Measurements from ENCODE around the gene VAPB. TPM values are rescaled to one million over a fixed set of nuclear protein-coding genes. Genes with fewer than 3 reads are reported as not detected.

The VAPB gene
- total RNA-seq, 1 experiment from 2014 or later = 16.0 TPM

- DNase-seq (ENCODE audit: low read depth) = no peak
These were observed 46.2 kb downstream of the VAPB start for GRCh38 chr20:58435237-58435636.

- DNase-seq (ENCODE audit: low read depth) = no peak
These were observed 48.0 kb downstream of the VAPB start for GRCh38 chr20:58436868-58437645.

- no peak for DNase-seq (ENCODE audit: low read depth)
These were observed 50.2 kb downstream of the VAPB start for GRCh38 chr20:58438970-58439808.

- DNase-seq (ENCODE audit: low read depth) = no peak
These were observed 51.2 kb downstream of the VAPB start for GRCh38 chr20:58440021-58440767.

- no peak for DNase-seq (ENCODE audit: low read depth)
These were observed 52.7 kb downstream of the VAPB start for GRCh38 chr20:58441723-58442122.

GRCh38 chr20:58444746-58445255 lies 55.8 kb downstream of the VAPB start:
- no peak for DNase-seq (ENCODE audit: low read depth)

GRCh38 chr20:58446264-58446959 lies 57.4 kb downstream of the VAPB start:
- DNase-seq (ENCODE audit: low read depth) = no peak

GRCh38 chr20:58446960-58447265 lies 57.9 kb downstream of the VAPB start:
- DNase-seq (ENCODE audit: low read depth) = no peak

GRCh38 chr20:58447511-58448391 lies 58.7 kb downstream of the VAPB start:
- peak; percentile 55 for DNase-seq (ENCODE audit: low read depth)

- DNase-seq (ENCODE audit: low read depth) = no peak
These were observed 59.9 kb downstream of the VAPB start for GRCh38 chr20:58448958-58449357.

GRCh38 chr20:58449681-58450221 lies 60.7 kb downstream of the VAPB start:
- DNase-seq (ENCODE audit: low read depth) = no peak

GRCh38 chr20:58450254-58450653 lies 61.2 kb downstream of the VAPB start:
- DNase-seq (ENCODE audit: low read depth) = no peak

- no peak for DNase-seq (ENCODE audit: low read depth)
These were observed 63.7 kb downstream of the VAPB start for GRCh38 chr20:58452667-58453255.

- DNase-seq (ENCODE audit: low read depth) = no peak
These were observed 64.4 kb downstream of the VAPB start for GRCh38 chr20:58453391-58453790.

- DNase-seq (ENCODE audit: low read depth) = no peak
These were observed 65.4 kb downstream of the VAPB start for GRCh38 chr20:58454460-58454859.

- DNase-seq (ENCODE audit: low read depth) = no peak
These were observed 68.2 kb downstream of the VAPB start for GRCh38 chr20:58457083-58457695.

GRCh38 chr20:58458342-58459057 lies 69.5 kb downstream of the VAPB start:
- DNase-seq (ENCODE audit: low read depth) = peak; percentile 15

- DNase-seq (ENCODE audit: low read depth) = no peak
These were observed 70.2 kb downstream of the VAPB start for GRCh38 chr20:58459058-58459750.

All from LHCN-M2 (cell line).